ENCODE results near the gene BBLN.
A peak's percentile ranks its signal among the peaks of the same experiment; 100 is the strongest.

BBLN gene

GRCh38 chr9:128192601-128193371, 32.7 kb downstream of the BBLN start:
- DNase-seq = peak; percentile 39

GRCh38 chr9:128193469-128194096, 33.5 kb downstream of the BBLN start:
- no peak for DNase-seq

GRCh38 chr9:128201441-128202369, 41.6 kb downstream of the BBLN start:
- no peak for DNase-seq

GRCh38 chr9:128202648-128203023, 42.6 kb downstream of the BBLN start:
- DNase-seq = no peak

- peak; percentile 63 for DNase-seq
These were observed 43.1 kb downstream of the BBLN start, which contains the start of gene DNM1 for GRCh38 chr9:128203024-128203706. TSS of gene DNM1 (plus strand) at chr9:128203379. CDS start at chr9:128203471, 92 bp downstream.

- DNase-seq = no peak
These were observed 43.9 kb downstream of the BBLN start for GRCh38 chr9:128203707-128204551.

- DNase-seq = no peak
These were observed 44.8 kb downstream of the BBLN start for GRCh38 chr9:128204858-128205257.

GRCh38 chr9:128205296-128205944, 45.4 kb downstream of the BBLN start:
- DNase-seq = no peak

GRCh38 chr9:128206484-128206883, 46.4 kb downstream of the BBLN start:
- DNase-seq = no peak

GRCh38 chr9:128206916-128207910, 47.1 kb downstream of the BBLN start:
- no peak for DNase-seq

GRCh38 chr9:128208386-128208785, 48.3 kb downstream of the BBLN start:
- no peak for DNase-seq

GRCh38 chr9:128208946-128209669, 49.0 kb downstream of the BBLN start:
- no peak for DNase-seq

GRCh38 chr9:128211186-128211980, 51.3 kb downstream of the BBLN start:
- DNase-seq = no peak

- no peak for DNase-seq
These were observed 51.9 kb downstream of the BBLN start for GRCh38 chr9:128211981-128212281.

All from stimulated activated CD4-positive, alpha-beta T cell treated with anti-CD3 and anti-CD28 coated beads, Interleukin-12 subunit alpha, Interleukin-12 subunit beta, amount 100 ng/mL, for 4 hours (primary cell).